Upper lobe of left lung (tissue), 6 donors: ENCODE data around the gene PI16. TPM values are rescaled to one million over a fixed set of nuclear protein-coding genes. Genes with fewer than 3 reads are reported as not detected.

Experiments used
- ATAC-seq, 2 donors: fragments of 200-7000 bp; cut with Tn5 transposase; one replicate each; pipeline ENCODE4 v1.9.1; 2022; ENCODE audit warnings: mild to moderate bottlenecking in 2 of 2, moderate library complexity in 2 of 2; ENCODE audit not compliant: low FRiP score in 2 of 2
- DNase-seq, 2 donors: peaks; one replicate each; pipeline ENCODE4 v3.0.0-alpha.2; 2019 to 2020
- H3K27ac ChIP-seq, 4 donors: fragments of 200-600 bp; sonication (generic); one replicate each; pipeline ENCODE4 v1.5.1; 2016 to 2019
- H3K27me3 ChIP-seq, 4 donors: fragments of 200-600 bp; sonication (generic); one replicate each; pipeline ENCODE4 v1.5.1; 2017 to 2019
- H3K36me3 ChIP-seq, 4 donors: fragments of 200-600 bp; sonication (generic); one replicate each; pipeline ENCODE4 v1.5.1; 2016 to 2019
- H3K4me1 ChIP-seq, 4 donors: fragments of 200-600 bp; sonication (generic); one replicate each; pipeline ENCODE4 v1.5.1; 2018 to 2019
- H3K4me3 ChIP-seq, 4 donors: fragments of 200-600 bp; sonication (generic); one replicate each; pipeline ENCODE4 v1.5.1; 2017 to 2019; ENCODE audit warnings: mild to moderate bottlenecking in 2 of 4, moderate library complexity in 1 of 4
- H3K9me3 ChIP-seq, 4 donors: fragments of 200-600 bp; sonication (generic); one replicate each; pipeline ENCODE4 v1.5.1; 2018 to 2019
- EP300 ChIP-seq, 4 donors: sonication (generic); formaldehyde crosslinking; IDR thresholded peaks; one replicate each; pipeline ENCODE4 v1.5.1; 2017; ENCODE audit warnings: antibody characterized with exemption in 4 of 4, control low read depth in 2 of 4
- POLR2A ChIP-seq, 4 donors: fragments of 450-650 bp; IDR thresholded peaks; one replicate each; pipeline ENCODE4 v1.5.1; 2016 to 2017; ENCODE audit warnings: antibody characterized with exemption in 4 of 4, mild to moderate bottlenecking in 2 of 4
- POLR2AphosphoS5 ChIP-seq, 2 donors: sonication (generic); formaldehyde crosslinking; IDR thresholded peaks; one replicate each; pipeline ENCODE4 v1.5.1; 2017; ENCODE audit warnings: antibody characterized with exemption in 2 of 2
- WGBS, 2 donors: methylation state at CpG; one replicate each; pipeline ENCODE4 v1.1.5; 2017 to 2018; 5-methylcytosine and 5-hydroxymethylcytosine counted together
- total RNA-seq, 6 donors: library from RNA; depleted of rRNA in 4 of 6; stranded (reverse); fragments of >200 nt in 4 of 6; gene quantifications; one replicate each; pipeline versions ENCODE4 v1.1.0 to v1.2.1, GENCODE V29; 2016 to 2021
- TF ChIP-seq, protein P1 (sequence below), 6 experiments: fragments of 450-650 bp in 4 of 6; fragments of 200-600 bp in 2 of 6; sonication (generic) in 2 of 6; IDR thresholded peaks; one replicate each; pipeline ENCODE4 v1.5.1; 2016 to 2019; ENCODE audit warnings: antibody characterized with exemption in 6 of 6
- donor health status: DM: no; HTN: no; CAD: no; lungs with moderate emphysema.
- donor health status: DM: no; HTN: yes; CAD: no; lungs with severe emphysema.

Gene PI16
- total RNA-seq, 6 donors from 2014 or later: 0.44 to 78.9 (median 4.7) TPM; not detected in 1

DNA sequence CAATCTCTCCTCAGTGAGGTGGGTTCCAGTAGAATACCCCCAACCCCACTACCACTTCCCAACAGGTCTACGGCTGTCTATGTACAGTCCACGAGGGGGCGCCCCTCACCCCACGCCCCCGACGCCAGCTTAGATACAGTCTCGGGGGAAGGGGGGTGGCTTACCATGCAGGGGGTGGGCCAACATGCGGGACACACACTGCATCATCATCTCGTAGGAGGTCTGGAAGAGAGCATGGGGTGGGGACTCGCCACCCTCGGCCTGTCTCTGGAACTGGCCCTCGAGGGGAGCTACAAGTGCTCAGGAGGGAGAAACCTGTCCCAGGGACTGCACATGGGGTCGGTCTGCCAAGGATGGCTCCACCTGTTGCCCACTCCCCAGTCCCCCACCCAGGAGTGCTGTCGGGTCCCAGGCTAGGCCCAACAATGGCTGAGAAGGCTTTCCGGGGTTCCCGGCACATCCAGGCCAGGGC lies 23.0 kb downstream of the PI16 start:
- no peaks in the 10 kb centered on the region for H3K9me3 ChIP-seq
- ATAC-seq (peak in 1 of 2 donors; percentile 15), DNase-seq (peak in 1 of 2 donors; percentile 66)
- peak overlapping the region in 2 of 4 donors; percentile 26 to 56 for H3K27ac ChIP-seq
- H3K4me3 ChIP-seq: no peak overlapping the region
- no peak for TF ChIP-seq POLR2A (IDR thresholded peaks at IDR 0.05)
- TF ChIP-seq, protein P1, sequence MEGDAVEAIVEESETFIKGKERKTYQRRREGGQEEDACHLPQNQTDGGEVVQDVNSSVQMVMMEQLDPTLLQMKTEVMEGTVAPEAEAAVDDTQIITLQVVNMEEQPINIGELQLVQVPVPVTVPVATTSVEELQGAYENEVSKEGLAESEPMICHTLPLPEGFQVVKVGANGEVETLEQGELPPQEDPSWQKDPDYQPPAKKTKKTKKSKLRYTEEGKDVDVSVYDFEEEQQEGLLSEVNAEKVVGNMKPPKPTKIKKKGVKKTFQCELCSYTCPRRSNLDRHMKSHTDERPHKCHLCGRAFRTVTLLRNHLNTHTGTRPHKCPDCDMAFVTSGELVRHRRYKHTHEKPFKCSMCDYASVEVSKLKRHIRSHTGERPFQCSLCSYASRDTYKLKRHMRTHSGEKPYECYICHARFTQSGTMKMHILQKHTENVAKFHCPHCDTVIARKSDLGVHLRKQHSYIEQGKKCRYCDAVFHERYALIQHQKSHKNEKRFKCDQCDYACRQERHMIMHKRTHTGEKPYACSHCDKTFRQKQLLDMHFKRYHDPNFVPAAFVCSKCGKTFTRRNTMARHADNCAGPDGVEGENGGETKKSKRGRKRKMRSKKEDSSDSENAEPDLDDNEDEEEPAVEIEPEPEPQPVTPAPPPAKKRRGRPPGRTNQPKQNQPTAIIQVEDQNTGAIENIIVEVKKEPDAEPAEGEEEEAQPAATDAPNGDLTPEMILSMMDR (IDR thresholded peaks at IDR 0.05): peak in 3 of 6 experiments; percentile 22 to 26 (median 24)
- H3K36me3 ChIP-seq: peaks cover 47 to 78% (median 67%) of the 10 kb centered on the region in 4 donors
- 87 to 88% methylated on average over 11 to 16 of the region's 16 CpGs for WGBS, 2 donors
- no peaks in the 10 kb centered on the region for H3K27me3 ChIP-seq
- H3K4me1 ChIP-seq: peaks cover 11 to 30% (median 22%) of the 10 kb centered on the region in 4 donors

DNA sequence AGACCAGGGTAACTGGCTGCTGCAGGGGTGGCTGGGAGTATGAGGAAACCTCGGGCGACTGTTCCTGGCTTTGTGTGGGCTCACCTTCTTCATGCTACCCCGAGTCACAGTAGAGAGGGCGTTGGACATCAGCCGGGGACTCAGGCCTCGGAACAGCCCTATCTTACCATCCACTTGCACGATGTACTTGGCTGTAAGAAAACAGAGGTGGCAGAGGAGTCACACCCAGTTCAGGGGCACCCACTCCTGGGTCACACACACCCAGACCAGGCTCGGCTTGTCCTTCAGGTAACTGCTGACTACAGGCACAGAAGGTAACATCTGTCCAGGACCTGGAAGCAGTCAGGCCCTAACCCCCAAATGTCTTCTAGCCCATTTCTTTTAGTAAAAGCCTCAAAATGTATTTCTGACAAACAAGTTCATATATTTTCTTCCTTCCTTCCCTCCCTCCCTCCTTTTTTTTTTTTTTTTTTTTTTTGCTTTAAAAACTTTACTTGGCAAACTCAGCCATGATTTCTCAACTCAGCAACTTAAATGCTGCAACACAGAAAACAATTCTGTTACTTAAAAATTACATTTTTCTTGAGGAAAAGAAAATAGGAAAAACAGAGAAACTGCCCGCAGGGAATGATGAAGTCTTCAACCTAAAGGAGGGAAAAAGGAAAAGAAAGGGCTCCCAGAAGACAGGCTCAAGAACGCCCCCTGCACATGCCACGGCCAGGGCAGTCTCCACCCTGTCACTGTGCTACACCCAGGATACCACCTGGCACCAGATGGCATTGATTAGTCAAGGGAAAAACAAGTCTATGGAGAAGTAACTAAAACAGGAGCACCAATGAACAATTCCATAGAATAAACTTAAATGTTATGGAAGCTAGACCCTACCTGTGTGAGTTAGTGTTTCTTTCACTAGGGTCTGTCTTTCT lies 24.1 kb downstream of the PI16 start:
- Histone ChIP-seq H3K9me3 (no peaks in the 10 kb centered on the region), H3K27me3 (no peaks in the 10 kb centered on the region), H3K27ac (peak overlapping the region in 2 of 4 donors; percentile 26 to 56), H3K4me1 (peaks cover 22 to 42% (median 33%) of the 10 kb centered on the region in 4 donors), H3K36me3 (peaks cover 36 to 70% (median 55%) of the 10 kb centered on the region in 4 donors), H3K4me3 (no peak overlapping the region)
- WGBS, 2 donors: 66 to 75% methylated on average over 7 to 11 of the region's 11 CpGs
- TF ChIP-seq EP300 (IDR thresholded peaks at IDR 0.05) (no peak), POLR2AphosphoS5 (IDR thresholded peaks at IDR 0.05) (no peak), POLR2A (IDR thresholded peaks at IDR 0.05) (no peak)
- TF ChIP-seq, protein P1 (IDR thresholded peaks at IDR 0.05): no peak
- peak in 1 of 2 donors; percentile 63 for DNase-seq
- ATAC-seq: no peak

DNA sequence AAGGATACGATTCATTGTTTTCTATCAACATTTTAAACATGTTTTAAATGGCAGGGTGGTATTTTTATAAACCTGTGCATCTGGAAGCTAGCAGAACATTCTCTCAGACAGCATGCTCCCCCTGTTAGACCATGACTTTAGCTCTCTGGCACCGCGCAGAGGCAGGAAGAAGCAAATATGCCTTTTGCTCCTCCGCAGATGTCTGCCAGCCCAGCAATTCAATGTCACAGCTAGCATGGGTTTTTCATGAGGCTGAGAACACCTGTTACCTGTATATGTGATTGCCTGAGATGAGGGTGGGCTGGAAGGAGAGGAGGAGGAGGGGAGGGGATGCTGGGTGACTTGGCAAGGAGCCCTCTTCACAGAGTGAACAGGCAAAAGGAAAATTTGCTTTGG lies 24.8 kb downstream of the PI16 start:
- 30 to 60% methylated on average over 4 of the region's 4 CpGs for WGBS, 2 donors
- DNase-seq (peak in 1 of 2 donors; percentile 53), ATAC-seq (peak in 1 of 2 donors; percentile 54)
- Histone ChIP-seq H3K4me1 (peaks cover 29 to 48% (median 40%) of the 10 kb centered on the region in 4 donors), H3K27me3 (no peaks in the 10 kb centered on the region), H3K36me3 (peaks cover 31 to 63% (median 48%) of the 10 kb centered on the region in 4 donors), H3K27ac (peak overlapping the region in 1 of 4 donors; percentile 44), H3K4me3 (no peak overlapping the region), H3K9me3 (no peaks in the 10 kb centered on the region)
- TF ChIP-seq POLR2AphosphoS5 (IDR thresholded peaks at IDR 0.05): no peak
- TF ChIP-seq, protein P1 (IDR thresholded peaks at IDR 0.05): peak; percentile 14 to 54 (median 38)

DNA sequence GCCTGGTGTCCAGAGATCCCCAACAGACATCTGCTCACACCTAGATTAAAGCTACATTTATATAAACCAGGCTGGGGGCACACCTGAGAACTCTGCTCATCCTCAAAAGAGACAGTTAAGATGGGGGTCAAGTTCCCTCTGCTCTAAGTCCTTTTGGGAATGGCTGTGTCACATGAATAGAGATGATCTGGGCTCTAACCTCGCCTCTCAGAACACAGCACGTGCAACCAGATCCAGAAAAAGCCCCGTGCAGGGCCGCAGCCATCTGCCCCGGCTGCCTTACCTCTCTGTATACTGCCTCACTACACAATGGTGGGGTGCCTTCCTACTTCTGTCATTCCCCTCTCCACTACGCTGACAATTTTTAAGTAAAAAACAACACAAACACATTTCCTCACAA lies 25.6 kb downstream of the PI16 start:
- peaks cover 28 to 56% (median 40%) of the 10 kb centered on the region in 4 donors for H3K36me3 ChIP-seq
- H3K27ac ChIP-seq: peak overlapping the region in 1 of 4 donors; percentile 24
- peaks cover 33 to 56% (median 47%) of the 10 kb centered on the region in 4 donors for H3K4me1 ChIP-seq
- H3K9me3 ChIP-seq: no peaks in the 10 kb centered on the region
- 78 to 83% methylated on average over 6 of the region's 6 CpGs for WGBS, 2 donors
- ATAC-seq: no peak
- H3K4me3 ChIP-seq: no peak overlapping the region
- no peak for DNase-seq
- TF ChIP-seq, protein P1 (IDR thresholded peaks at IDR 0.05): no peak
- TF ChIP-seq POLR2A (IDR thresholded peaks at IDR 0.05) (no peak), POLR2AphosphoS5 (IDR thresholded peaks at IDR 0.05) (no peak), EP300 (IDR thresholded peaks at IDR 0.05) (no peak)
- no peaks in the 10 kb centered on the region for H3K27me3 ChIP-seq
